Activated CD8-positive, alpha-beta memory T cell treated with anti-CD3 and anti-CD28 coated beads, Interleukin-2, amount 50 U/mL, for 4 hours (primary cell): ENCODE results near the gene TPPP2.

Experiments used
- DNase-seq: peaks from one replicate; pipeline ENCODE4 v3.0.0-alpha.2; 2020

Gene TPPP2

GRCh38 chr14:21081521-21082142 is 51.6 kb downstream of the TPPP2 start:
- DNase-seq: no peak
